Dermis lymphatic vessel endothelial cell (primary cell): ENCODE measurements around the gene KRTAP1-5. TPM values are rescaled to one million over a fixed set of nuclear protein-coding genes. Genes with fewer than 3 reads are reported as not detected.

Experiments
- total RNA-seq: library from RNA; depleted of rRNA; stranded (reverse); fragments of >200 nt; gene quantifications from 2 replicates; pipeline ENCODE4 v1.2.1, GENCODE V29; 2014

Gene KRTAP1-5
- not detected in 2 replicates for total RNA-seq

GRCh38 chr17:41026715-41027471 is at the start of gene KRTAP1-5:
TSS of gene KRTAP1-5 (minus strand) at chr17:41027208. CDS start at chr17:41027155, 53 bp downstream.

GRCh38 chr17:41065829-41066624 is 39.0 kb upstream of the KRTAP1-5 start, which contains the start of gene KRTAP2-4:
TSS of gene KRTAP2-4 (minus strand) at chr17:41065879. CDS start at chr17:41065845, 34 bp downstream.

DNA sequence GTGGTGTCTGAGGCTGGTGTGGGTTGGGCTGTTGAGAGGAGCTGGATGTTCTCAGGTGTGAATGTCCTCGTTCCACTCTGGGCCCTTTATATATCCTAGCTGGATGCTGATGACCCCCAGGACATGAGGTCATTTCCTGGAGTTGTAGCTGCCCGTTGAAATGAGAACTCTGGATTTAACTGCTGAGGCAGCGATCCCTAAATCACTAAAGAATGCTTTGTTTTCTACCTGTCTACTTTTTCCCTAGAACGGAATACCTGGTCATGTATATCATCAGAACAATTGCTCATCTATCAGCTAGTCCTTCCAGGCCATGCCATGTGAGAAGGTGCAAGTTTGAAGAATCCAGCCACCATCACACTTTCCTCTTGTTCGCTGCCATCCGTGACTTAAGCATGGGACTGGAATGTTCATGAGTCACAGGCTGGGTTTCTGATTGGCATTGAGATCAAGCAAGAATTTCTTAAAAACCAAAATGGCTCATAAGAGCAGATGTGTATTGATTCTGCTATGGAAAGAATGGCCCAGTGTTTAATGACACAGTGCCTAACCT is 33.1 kb upstream of the KRTAP1-5 start, which contains the start of gene KRTAP2-3:
Gene KRTAP2-3, minus strand, starts transcription at position 63 of the 553 bp plus-strand sequence. CDS start 64 bp downstream, outside the sequence.

GRCh38 chr17:41055130-41055529 is 28.1 kb upstream of the KRTAP1-5 start, which contains the start of gene KRTAP2-2:
TSS of gene KRTAP2-2 (minus strand) at chr17:41055230. CDS start at chr17:41055211, 19 bp downstream.

DNA sequence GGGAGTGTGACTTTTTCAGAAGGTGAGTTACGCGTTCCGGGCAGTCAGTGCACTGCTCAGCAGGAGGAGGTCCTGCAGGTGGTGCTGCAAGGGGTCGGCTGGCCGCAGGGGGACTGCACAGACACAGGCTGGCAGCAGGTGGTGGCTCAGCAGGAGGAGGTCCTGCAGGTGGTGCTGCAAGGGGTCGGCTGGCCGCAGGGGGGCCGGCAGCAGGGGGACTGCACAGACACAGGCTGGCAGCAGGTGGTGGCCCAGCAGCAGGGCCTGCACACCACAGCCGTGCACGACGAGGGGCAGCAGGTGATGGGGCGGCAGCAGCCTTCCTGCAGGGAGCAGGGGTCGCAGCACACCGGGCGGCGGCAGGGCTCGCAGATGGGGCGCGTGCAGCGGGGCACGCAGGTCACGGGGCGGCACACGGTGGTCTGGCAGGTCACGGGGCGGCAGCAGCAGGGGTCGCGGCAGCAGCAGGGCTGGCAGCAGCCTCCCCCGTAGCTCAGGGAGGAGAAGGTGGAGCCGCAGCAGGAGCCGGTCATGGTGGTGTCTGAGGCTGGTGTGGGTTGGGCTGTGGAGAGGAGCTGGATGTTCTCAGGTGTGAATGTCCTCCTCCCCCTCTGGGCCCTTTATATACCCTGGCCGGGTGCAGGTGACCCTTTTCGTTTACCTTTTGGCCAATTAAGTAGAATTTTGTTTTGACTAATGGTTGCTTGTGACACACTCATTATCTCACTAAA is 19.9 kb upstream of the KRTAP1-5 start, which contains the start of gene KRTAP2-1:
Gene KRTAP2-1, minus strand, starts transcription at position 582 of the 731 bp plus-strand sequence. Its CDS starts 49 bp downstream, at position 533.

GRCh38 chr17:41040783-41041571 is 14.0 kb upstream of the KRTAP1-5 start, which contains the start of gene KRTAP1-1:
TSS of gene KRTAP1-1 (minus strand) at chr17:41041450. CDS start at chr17:41041397, 53 bp downstream.

GRCh38 chr17:41034346-41034935 is 7.4 kb upstream of the KRTAP1-5 start, which contains the start of gene KRTAP1-3:
TSS of gene KRTAP1-3 (minus strand) at chr17:41034874. CDS start at chr17:41034821, 53 bp downstream.

GRCh38 chr17:41029633-41030245 is 2.7 kb upstream of the KRTAP1-5 start, which contains the start of gene KRTAP1-4:
TSS of gene KRTAP1-4 (minus strand) at chr17:41030195. CDS start at chr17:41030078, 117 bp downstream.

DNA sequence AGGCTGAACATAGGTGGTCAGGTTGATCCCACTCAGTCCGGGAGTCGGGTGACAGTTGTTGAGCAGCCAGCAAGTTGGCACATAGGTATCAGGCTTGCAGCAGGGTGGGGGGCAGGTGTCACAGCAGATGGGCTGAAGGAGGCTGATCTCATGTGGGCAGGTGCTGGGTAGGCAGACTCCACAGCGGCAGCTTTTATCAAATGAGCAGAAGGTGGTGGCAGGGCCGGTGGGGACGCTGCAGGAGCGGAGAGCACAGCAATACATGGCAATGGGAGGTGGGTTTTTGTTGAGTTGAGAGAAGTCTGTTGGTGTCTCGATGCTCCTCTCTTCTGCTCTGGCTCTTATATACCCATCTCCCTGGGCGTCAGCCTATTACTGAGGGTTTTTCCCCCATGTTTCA is 18.2 kb downstream of the KRTAP1-5 start, which contains the start of gene KRTAP3-1:
Gene KRTAP3-1, minus strand, starts transcription at position 318 of the 400 bp plus-strand sequence. Its CDS starts 54 bp downstream, at position 264.

DNA sequence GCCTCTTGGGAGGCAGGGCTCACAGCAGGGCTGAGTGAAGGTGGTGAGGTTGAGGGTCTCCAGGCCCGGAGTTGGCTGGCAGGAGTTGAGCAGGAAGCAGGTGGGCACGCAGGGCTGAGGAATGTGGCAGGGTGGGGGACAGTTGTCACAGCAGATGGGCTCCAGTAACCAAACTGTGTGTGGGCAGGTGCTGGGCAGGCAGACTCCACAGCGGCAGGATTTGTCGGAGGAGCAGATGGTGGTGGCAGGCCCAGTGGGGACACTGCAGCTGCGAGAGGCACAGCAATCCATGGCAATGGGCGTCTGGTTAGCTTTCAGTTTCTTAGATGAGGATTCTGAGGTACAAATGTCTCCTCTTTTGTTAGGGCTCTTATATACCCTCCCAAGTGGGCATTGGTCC is 27.4 kb downstream of the KRTAP1-5 start, which contains the start of gene KRTAP3-2:
Gene KRTAP3-2, minus strand, starts transcription at position 344 of the 400 bp plus-strand sequence. Its CDS starts 53 bp downstream, at position 291.

DNA sequence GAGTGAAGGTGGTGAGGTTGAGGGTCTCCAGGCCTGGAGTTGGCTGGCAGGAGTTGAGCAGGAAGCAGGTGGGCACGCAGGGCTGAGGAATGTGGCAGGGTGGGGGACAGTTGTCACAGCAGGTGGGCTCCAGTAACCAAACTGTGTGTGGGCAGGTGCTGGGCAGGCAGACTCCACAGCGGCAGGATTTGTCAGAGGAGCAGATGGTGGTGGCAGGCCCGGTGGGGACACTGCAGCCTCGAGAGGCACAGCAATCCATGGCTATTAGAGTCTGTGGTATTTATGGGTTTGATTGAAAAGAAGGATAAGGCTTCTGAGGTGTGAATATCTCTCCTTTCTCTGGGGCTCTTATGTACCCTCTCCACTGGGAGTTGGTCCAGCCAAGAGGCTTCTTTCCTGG is 33.2 kb downstream of the KRTAP1-5 start, which contains the start of gene KRTAP3-3:
Gene KRTAP3-3, minus strand, starts transcription at position 326 of the 400 bp plus-strand sequence. Its CDS starts 67 bp downstream, at position 259.

DNA sequence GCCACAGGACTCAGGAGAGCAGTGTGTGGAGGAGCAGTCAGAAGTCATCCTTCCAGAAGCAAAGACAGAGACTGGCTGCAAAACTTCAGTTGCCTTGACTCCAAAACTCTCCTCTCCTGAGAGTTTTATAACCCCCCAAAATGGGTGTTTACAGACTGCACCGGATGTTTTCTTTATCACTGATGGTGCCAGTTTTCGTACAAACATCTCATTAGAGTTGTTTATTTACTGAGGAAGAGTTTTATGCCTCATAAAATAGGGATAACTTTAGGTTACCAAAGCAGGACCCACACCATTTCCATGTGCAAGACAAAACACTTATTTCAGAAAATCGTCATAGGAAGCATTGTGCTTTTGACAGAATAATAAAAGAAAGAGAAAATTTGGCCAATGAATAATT is 42.8 kb downstream of the KRTAP1-5 start, which contains the start of gene KRT40:
Gene KRT40, minus strand, starts transcription at position 101 of the 400 bp plus-strand sequence. Its CDS starts 53 bp downstream, at position 48.

Other genes starting within 250 kb of the KRTAP1-5 start
- gene KRT27, start 244.7 kb downstream of the KRTAP1-5 start, total RNA-seq: not detected in 2 replicates
- gene KRT28, start 227.2 kb downstream of the KRTAP1-5 start, total RNA-seq: not detected in 2 replicates
- 2.4 and 2.7 TPM in 2 replicates for gene KRT10, start 204.6 kb downstream of the KRTAP1-5 start, total RNA-seq
- not detected in 2 replicates for gene KRT12, start 160.0 kb downstream of the KRTAP1-5 start, total RNA-seq
- gene KRT20, start 142.0 kb downstream of the KRTAP1-5 start, total RNA-seq: not detected in 2 replicates
- gene KRT23, start 89.6 kb downstream of the KRTAP1-5 start, total RNA-seq: 0.34 and 1.7 TPM in 2 replicates
- gene KRT39, start 60.3 kb downstream of the KRTAP1-5 start, total RNA-seq: not detected in 2 replicates
- gene KRT40, start 42.9 kb downstream of the KRTAP1-5 start, total RNA-seq: not detected in 2 replicates
- not detected in 2 replicates for gene KRTAP3-3, start 33.0 kb downstream of the KRTAP1-5 start, total RNA-seq
- not detected in 2 replicates for gene KRTAP3-2, start 27.3 kb downstream of the KRTAP1-5 start, total RNA-seq
- not detected in 2 replicates for gene KRTAP3-1, start 18.1 kb downstream of the KRTAP1-5 start, total RNA-seq
- gene KRTAP1-4, start 3.0 kb upstream of the KRTAP1-5 start, total RNA-seq: not detected in 2 replicates
- gene KRTAP1-3, start 7.7 kb upstream of the KRTAP1-5 start, total RNA-seq: not detected in 2 replicates
- gene KRTAP1-1, start 14.2 kb upstream of the KRTAP1-5 start, total RNA-seq: not detected in 2 replicates
- not detected in 2 replicates for gene KRTAP2-1, start 20.1 kb upstream of the KRTAP1-5 start, total RNA-seq
- not detected in 2 replicates for gene KRTAP2-2, start 28.0 kb upstream of the KRTAP1-5 start, total RNA-seq
- gene KRTAP2-3, start 32.9 kb upstream of the KRTAP1-5 start, total RNA-seq: not detected in 2 replicates
- gene KRTAP2-4, start 38.7 kb upstream of the KRTAP1-5 start, total RNA-seq: not detected in 2 replicates
- gene KRTAP4-7, start 56.9 kb upstream of the KRTAP1-5 start, total RNA-seq: not detected in 2 replicates
- gene KRTAP4-8, start 70.9 kb upstream of the KRTAP1-5 start, total RNA-seq: not detected in 2 replicates
- gene KRTAP4-16, start 75.0 kb upstream of the KRTAP1-5 start, total RNA-seq: not detected in 2 replicates
- gene KRTAP4-9, start 78.2 kb upstream of the KRTAP1-5 start, total RNA-seq: not detected in 2 replicates
- not detected in 2 replicates for gene KRTAP4-11, start 91.2 kb upstream of the KRTAP1-5 start, total RNA-seq
- not detected in 2 replicates for gene KRTAP4-12, start 97.0 kb upstream of the KRTAP1-5 start, total RNA-seq
- not detected in 2 replicates for gene KRTAP4-6, start 113.3 kb upstream of the KRTAP1-5 start, total RNA-seq
- gene KRTAP4-5, start 122.6 kb upstream of the KRTAP1-5 start, total RNA-seq: not detected in 2 replicates
- gene KRTAP4-4, start 133.5 kb upstream of the KRTAP1-5 start, total RNA-seq: not detected in 2 replicates
- not detected in 2 replicates for gene KRTAP4-3, start 141.0 kb upstream of the KRTAP1-5 start, total RNA-seq
- not detected in 2 replicates for gene KRTAP4-2, start 151.0 kb upstream of the KRTAP1-5 start, total RNA-seq
- not detected in 2 replicates for gene KRTAP4-1, start 157.7 kb upstream of the KRTAP1-5 start, total RNA-seq
- not detected in 2 replicates for gene KRTAP9-1, start 162.7 kb upstream of the KRTAP1-5 start, total RNA-seq
- gene KRTAP9-2, start 199.4 kb upstream of the KRTAP1-5 start, total RNA-seq: not detected in 2 replicates
- not detected in 2 replicates for gene KRTAP9-3, start 205.2 kb upstream of the KRTAP1-5 start, total RNA-seq
- gene KRTAP9-8, start 210.8 kb upstream of the KRTAP1-5 start, total RNA-seq: not detected in 2 replicates
- gene KRTAP9-4, start 222.5 kb upstream of the KRTAP1-5 start, total RNA-seq: not detected in 2 replicates
- not detected in 2 replicates for gene KRTAP9-9, start 228.2 kb upstream of the KRTAP1-5 start, total RNA-seq
- not detected in 2 replicates for gene KRTAP9-6, start 238.2 kb upstream of the KRTAP1-5 start, total RNA-seq
- gene KRTAP9-7, start 248.5 kb upstream of the KRTAP1-5 start, total RNA-seq: not detected in 2 replicates